ENCODE measurements around the gene MYB. TPM values are rescaled to one million over a fixed set of nuclear protein-coding genes. Genes with fewer than 3 reads are reported as not detected.
"Not testable (repeated sequence)": the region's sequence is repeated elsewhere in the genome, so short reads cannot be mapped to it uniquely, and the experiment has no call there.

MYB gene
- total RNA-seq, 1 donor, result 4.8 TPM

- H3K9me3 ChIP-seq (ENCODE audit: low read depth, low read length); H3K4me1 ChIP-seq (ENCODE audit: insufficient read depth, low read length); H3K4me3 ChIP-seq (ENCODE audit: low read length); H3K27me3 ChIP-seq (ENCODE audit: insufficient read depth, low read length): not testable (repeated sequence)
Measured at GRCh38 chr6:135154125-135154524, 27.0 kb upstream of the MYB start.

- Histone ChIP-seq H3K9me3 (ENCODE audit: low read depth, low read length) (no peaks in the 10 kb centered on the region), H3K4me3 (ENCODE audit: low read length) (no peak overlapping the region), H3K27me3 (ENCODE audit: insufficient read depth, low read length) (no peaks in the 10 kb centered on the region), H3K4me1 (ENCODE audit: insufficient read depth, low read length) (peaks cover 8% of the 10 kb centered on the region)
Measured at GRCh38 chr6:135158397-135158796, 22.7 kb upstream of the MYB start.

GRCh38 chr6:135159531-135159930 lies 21.6 kb upstream of the MYB start:
- Histone ChIP-seq H3K4me3 (ENCODE audit: low read length) (no peak overlapping the region), H3K9me3 (ENCODE audit: low read depth, low read length) (no peaks in the 10 kb centered on the region), H3K27me3 (ENCODE audit: insufficient read depth, low read length) (no peaks in the 10 kb centered on the region), H3K4me1 (ENCODE audit: insufficient read depth, low read length) (peaks cover 8% of the 10 kb centered on the region)

- H3K9me3 ChIP-seq (ENCODE audit: low read depth, low read length), result no peaks in the 10 kb centered on the region
- H3K27me3 ChIP-seq (ENCODE audit: insufficient read depth, low read length), result no peaks in the 10 kb centered on the region
- H3K4me3 ChIP-seq (ENCODE audit: low read length), result no peak overlapping the region
- peaks cover 8% of the 10 kb centered on the region for H3K4me1 ChIP-seq (ENCODE audit: insufficient read depth, low read length)
Measured at GRCh38 chr6:135161411-135162395, 19.4 kb upstream of the MYB start.

- H3K4me1 ChIP-seq (ENCODE audit: insufficient read depth, low read length), result peaks cover 8% of the 10 kb centered on the region
- no peak overlapping the region for H3K4me3 ChIP-seq (ENCODE audit: low read length)
- no peaks in the 10 kb centered on the region for H3K27me3 ChIP-seq (ENCODE audit: insufficient read depth, low read length)
- no peaks in the 10 kb centered on the region for H3K9me3 ChIP-seq (ENCODE audit: low read depth, low read length)
Measured at GRCh38 chr6:135162678-135163439, 18.2 kb upstream of the MYB start.

GRCh38 chr6:135163440-135163738 lies 17.7 kb upstream of the MYB start:
- no peaks in the 10 kb centered on the region for H3K27me3 ChIP-seq (ENCODE audit: insufficient read depth, low read length)
- H3K9me3 ChIP-seq (ENCODE audit: low read depth, low read length), result no peaks in the 10 kb centered on the region
- H3K4me3 ChIP-seq (ENCODE audit: low read length), result no peak overlapping the region
- peaks cover 8% of the 10 kb centered on the region for H3K4me1 ChIP-seq (ENCODE audit: insufficient read depth, low read length)

- not testable (repeated sequence) for H3K9me3 ChIP-seq (ENCODE audit: low read depth, low read length); H3K27me3 ChIP-seq (ENCODE audit: insufficient read depth, low read length); H3K4me1 ChIP-seq (ENCODE audit: insufficient read depth, low read length); H3K4me3 ChIP-seq (ENCODE audit: low read length)
Measured at GRCh38 chr6:135164387-135164786, 16.7 kb upstream of the MYB start.

- H3K9me3 ChIP-seq (ENCODE audit: low read depth, low read length), result no peaks in the 10 kb centered on the region
- H3K4me3 ChIP-seq (ENCODE audit: low read length), result no peak overlapping the region
- no peaks in the 10 kb centered on the region for H3K27me3 ChIP-seq (ENCODE audit: insufficient read depth, low read length)
- H3K4me1 ChIP-seq (ENCODE audit: insufficient read depth, low read length), result peaks cover 8% of the 10 kb centered on the region
Measured at GRCh38 chr6:135165031-135165430, 16.1 kb upstream of the MYB start.

GRCh38 chr6:135166515-135166914 lies 14.6 kb upstream of the MYB start:
- Histone ChIP-seq H3K9me3 (ENCODE audit: low read depth, low read length) (no peaks in the 10 kb centered on the region), H3K4me1 (ENCODE audit: insufficient read depth, low read length) (peaks cover 8% of the 10 kb centered on the region), H3K4me3 (ENCODE audit: low read length) (no peak overlapping the region), H3K27me3 (ENCODE audit: insufficient read depth, low read length) (no peaks in the 10 kb centered on the region)

GRCh38 chr6:135167617-135168016 lies 13.5 kb upstream of the MYB start:
- peaks cover 8% of the 10 kb centered on the region for H3K4me1 ChIP-seq (ENCODE audit: insufficient read depth, low read length)
- H3K4me3 ChIP-seq (ENCODE audit: low read length), result no peak overlapping the region
- H3K9me3 ChIP-seq (ENCODE audit: low read depth, low read length), result no peaks in the 10 kb centered on the region
- H3K27me3 ChIP-seq (ENCODE audit: insufficient read depth, low read length), result no peaks in the 10 kb centered on the region

GRCh38 chr6:135168766-135169165 lies 12.3 kb upstream of the MYB start:
- no peak overlapping the region for H3K4me3 ChIP-seq (ENCODE audit: low read length)
- H3K9me3 ChIP-seq (ENCODE audit: low read depth, low read length), result no peaks in the 10 kb centered on the region
- no peaks in the 10 kb centered on the region for H3K27me3 ChIP-seq (ENCODE audit: insufficient read depth, low read length)
- H3K4me1 ChIP-seq (ENCODE audit: insufficient read depth, low read length), result no peaks in the 10 kb centered on the region

- Histone ChIP-seq H3K27me3 (ENCODE audit: insufficient read depth, low read length) (no peaks in the 10 kb centered on the region), H3K4me1 (ENCODE audit: insufficient read depth, low read length) (no peaks in the 10 kb centered on the region), H3K9me3 (ENCODE audit: low read depth, low read length) (no peaks in the 10 kb centered on the region), H3K4me3 (ENCODE audit: low read length) (no peak overlapping the region)
Measured at GRCh38 chr6:135170238-135170637, 10.9 kb upstream of the MYB start.

- Histone ChIP-seq H3K4me3 (ENCODE audit: low read length) (no peak overlapping the region), H3K27me3 (ENCODE audit: insufficient read depth, low read length) (no peaks in the 10 kb centered on the region), H3K4me1 (ENCODE audit: insufficient read depth, low read length) (no peaks in the 10 kb centered on the region), H3K9me3 (ENCODE audit: low read depth, low read length) (no peaks in the 10 kb centered on the region)
Measured at GRCh38 chr6:135170849-135171248, 10.3 kb upstream of the MYB start.

- Histone ChIP-seq H3K4me1 (ENCODE audit: insufficient read depth, low read length) (peaks cover 8% of the 10 kb centered on the region), H3K9me3 (ENCODE audit: low read depth, low read length) (no peaks in the 10 kb centered on the region), H3K27me3 (ENCODE audit: insufficient read depth, low read length) (no peaks in the 10 kb centered on the region)
Measured at GRCh38 chr6:135173242-135173988, 7.7 kb upstream of the MYB start.

GRCh38 chr6:135173989-135174484 lies 7.1 kb upstream of the MYB start:
- H3K27me3 ChIP-seq (ENCODE audit: insufficient read depth, low read length), result no peaks in the 10 kb centered on the region
- H3K4me1 ChIP-seq (ENCODE audit: insufficient read depth, low read length), result peaks cover 8% of the 10 kb centered on the region
- H3K9me3 ChIP-seq (ENCODE audit: low read depth, low read length), result no peaks in the 10 kb centered on the region
- no peak overlapping the region for H3K4me3 ChIP-seq (ENCODE audit: low read length)

More at GRCh38 chr6:135173242-135173988, 7.7 kb upstream of the MYB start:
- no peak overlapping the region for H3K4me3 ChIP-seq (ENCODE audit: low read length)
